BE2C (cell line): ENCODE data around the gene LBHD2.

Experiments used
- DNase-seq: peaks from one replicate; pipeline ENCODE4 v3.0.0-alpha.2; 2020
- H3K27me3 ChIP-seq: fragments of 250-450 bp; sonication (Bioruptor Pico); 2 replicates; pipeline ENCODE4 v1.5.1; 2020; ENCODE audit warnings: mild to moderate bottlenecking
- H3K36me3 ChIP-seq: fragments of 250-450 bp; sonication (Bioruptor Pico); 2 replicates; pipeline ENCODE4 v1.5.1; 2020; ENCODE audit warnings: mild to moderate bottlenecking
- H3K4me1 ChIP-seq: fragments of 250-450 bp; sonication (Bioruptor Pico); 2 replicates; pipeline ENCODE4 v1.5.1; 2020
- H3K4me3 ChIP-seq: 2 replicates; pipeline ENCODE4 v1.5.1; 2011; ENCODE audit warnings: low read depth, low read length
- H3K9me3 ChIP-seq: fragments of 250-450 bp; sonication (Bioruptor Pico); 2 replicates; pipeline ENCODE4 v1.5.1; 2020
- CTCF ChIP-seq: IDR thresholded peaks from 2 replicates; pipeline ENCODE4 v1.5.1; 2012; ENCODE audit warnings: mild to moderate bottlenecking, low read depth, low read length

The LBHD2 gene

DNA sequence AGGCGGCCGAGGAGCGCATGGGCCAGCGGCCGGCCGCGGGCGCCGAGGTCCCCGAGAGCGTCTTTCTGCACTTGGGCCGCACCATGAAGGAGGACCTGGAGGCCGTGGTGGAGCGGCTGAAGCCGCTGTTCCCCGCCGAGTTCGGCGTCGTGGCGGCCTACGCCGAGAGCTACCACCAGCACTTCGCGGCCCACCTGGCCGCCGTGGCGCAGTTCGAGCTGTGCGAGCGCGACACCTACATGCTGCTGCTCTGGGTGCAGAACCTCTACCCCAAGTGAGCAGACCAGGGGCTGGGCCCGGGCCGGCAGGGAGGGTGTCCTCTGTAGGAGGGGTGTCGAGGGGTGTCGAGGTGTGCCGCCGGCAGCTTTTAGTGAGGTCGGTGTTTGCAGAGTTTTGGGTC is 43.3 kb downstream of the LBHD2 start:
- Histone ChIP-seq H3K9me3 (no peaks in the 10 kb centered on the region), H3K36me3 (no peaks in the 10 kb centered on the region), H3K4me3 (no peak overlapping the region), H3K27me3 (peaks cover 3% of the 10 kb centered on the region; the same call in 1 of the 2 replicates), H3K4me1 (peaks cover 21% of the 10 kb centered on the region)
- TF ChIP-seq CTCF = no peak
- DNase-seq = no peak

DNA sequence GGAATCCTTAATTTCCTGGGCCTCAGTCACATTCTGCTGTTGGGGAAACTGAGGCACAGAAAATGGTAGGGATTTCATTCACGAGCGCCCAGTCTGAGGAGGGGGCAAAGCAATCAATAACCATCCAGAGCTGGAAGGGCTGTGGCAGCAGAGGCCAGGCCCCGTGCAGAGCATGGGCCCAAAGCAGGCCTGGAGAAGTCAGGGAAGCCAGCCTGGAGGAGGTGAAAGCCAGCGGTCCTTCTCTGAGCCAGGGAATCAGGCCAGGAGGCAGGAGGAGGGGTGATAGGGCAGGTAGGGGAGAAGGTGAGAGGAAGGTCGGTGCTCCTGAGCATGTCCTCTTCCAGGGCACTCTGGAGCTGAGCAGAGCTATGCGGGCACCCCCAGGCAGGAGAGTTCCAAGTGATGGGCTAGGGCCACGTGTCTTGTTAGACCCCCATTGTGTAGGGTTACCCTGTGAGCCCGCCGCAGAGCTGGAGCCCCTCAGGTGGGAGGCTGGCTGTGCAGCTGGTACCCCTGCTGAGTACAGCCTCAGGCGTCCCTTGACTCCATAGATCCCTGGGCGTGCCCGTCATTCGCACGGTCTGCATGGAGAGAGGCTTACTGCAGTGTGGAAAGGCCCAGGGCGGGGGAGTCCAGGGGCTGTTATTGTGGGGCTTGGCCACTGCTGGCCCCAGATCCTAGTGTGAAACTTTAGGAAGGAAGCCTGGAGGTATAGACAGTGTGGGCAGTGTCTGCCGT is 44.0 kb downstream of the LBHD2 start:
- Histone ChIP-seq H3K4me1 (peaks cover 21% of the 10 kb centered on the region), H3K36me3 (no peaks in the 10 kb centered on the region), H3K27me3 (peaks cover 3% of the 10 kb centered on the region; the same call in 1 of the 2 replicates)

GRCh38 chr14:103128631-103129300 is 44.8 kb downstream of the LBHD2 start:
- Histone ChIP-seq H3K27me3 (peaks cover 3% of the 10 kb centered on the region; the same call in 1 of the 2 replicates), H3K9me3 (no peaks in the 10 kb centered on the region), H3K4me1 (peaks cover 21% of the 10 kb centered on the region), H3K36me3 (no peaks in the 10 kb centered on the region), H3K4me3 (no peak overlapping the region)
- no peak for TF ChIP-seq CTCF
- no peak for DNase-seq

More for the DNA sequence above, 44.0 kb downstream of the LBHD2 start:
- TF ChIP-seq CTCF = no peak
- H3K9me3 ChIP-seq = no peaks in the 10 kb centered on the region
- no peak overlapping the region for H3K4me3 ChIP-seq
- DNase-seq = no peak

DNA sequence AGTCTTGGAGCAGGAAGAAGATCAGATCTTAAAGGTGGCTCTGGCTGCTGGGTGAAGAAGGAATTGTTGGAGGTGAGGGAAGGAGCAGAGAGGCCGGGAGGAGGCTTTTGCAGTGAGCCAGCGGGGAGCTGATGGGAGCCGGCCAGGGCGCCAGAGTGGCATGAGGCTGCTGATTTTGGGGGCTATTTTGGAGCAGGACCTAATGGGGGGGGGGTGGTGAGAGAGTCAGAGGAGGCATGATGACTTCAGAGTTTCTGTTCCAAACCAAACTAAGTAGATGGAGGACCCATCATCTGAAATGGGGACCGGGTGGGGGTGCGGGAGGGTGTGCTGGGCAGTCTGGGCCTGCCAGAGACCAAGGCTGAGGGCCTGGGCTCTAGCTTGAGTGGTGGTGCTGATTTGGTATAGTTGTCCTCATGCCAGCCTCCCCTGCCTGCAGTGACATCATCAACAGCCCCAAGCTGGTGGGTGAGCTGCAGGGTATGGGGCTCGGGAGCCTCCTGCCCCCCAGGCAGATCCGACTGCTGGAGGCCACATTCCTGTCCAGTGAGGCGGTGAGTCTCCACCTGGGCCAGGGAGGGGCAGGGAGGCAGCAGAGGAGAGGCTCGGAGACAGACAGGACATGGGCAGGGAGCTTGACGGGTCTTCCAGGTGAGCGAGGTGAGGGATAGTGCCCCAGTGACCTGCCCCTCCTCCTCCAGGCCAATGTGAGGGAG is 45.4 kb downstream of the LBHD2 start:
- H3K36me3 ChIP-seq = no peaks in the 10 kb centered on the region
- H3K4me1 ChIP-seq = peaks cover 21% of the 10 kb centered on the region
- no peak overlapping the region for H3K4me3 ChIP-seq
- H3K9me3 ChIP-seq = no peaks in the 10 kb centered on the region
- no peak for TF ChIP-seq CTCF
- DNase-seq = no peak
- peaks cover 3% of the 10 kb centered on the region; the same call in 1 of the 2 replicates for H3K27me3 ChIP-seq

- no peak for DNase-seq
- H3K4me1 ChIP-seq = peaks cover 21% of the 10 kb centered on the region
- H3K9me3 ChIP-seq = no peaks in the 10 kb centered on the region
- peaks cover 3% of the 10 kb centered on the region; the same call in 1 of the 2 replicates for H3K27me3 ChIP-seq
- H3K4me3 ChIP-seq = no peak overlapping the region
- no peaks in the 10 kb centered on the region for H3K36me3 ChIP-seq
- TF ChIP-seq CTCF = no peak
Measured at GRCh38 chr14:103130017-103130764, 46.2 kb downstream of the LBHD2 start.
